OCI-LY7 (cell line): ENCODE data around the gene PARD3B.

Experiments
- EZH2phosphoT487 ChIP-seq: fragments of 200-600 bp; sonication (generic); IDR thresholded peaks from 2 replicates; pipeline ENCODE4 v1.6.1; 2018; ENCODE audit warnings: low read depth, borderline replicate concordance, mild to moderate bottlenecking, mixed run types, antibody characterized with exemption, low read length, moderate library complexity, mixed read lengths
- TF ChIP-seq, protein P1 (sequence below): fragments of 200-600 bp; sonication (generic); conservative IDR thresholded peaks from 2 replicates; pipeline ENCODE4 v1.5.1; 2014; ENCODE audit warnings: mild to moderate bottlenecking, antibody characterized with exemption, low read length, moderate library complexity, mixed read lengths

DNA sequence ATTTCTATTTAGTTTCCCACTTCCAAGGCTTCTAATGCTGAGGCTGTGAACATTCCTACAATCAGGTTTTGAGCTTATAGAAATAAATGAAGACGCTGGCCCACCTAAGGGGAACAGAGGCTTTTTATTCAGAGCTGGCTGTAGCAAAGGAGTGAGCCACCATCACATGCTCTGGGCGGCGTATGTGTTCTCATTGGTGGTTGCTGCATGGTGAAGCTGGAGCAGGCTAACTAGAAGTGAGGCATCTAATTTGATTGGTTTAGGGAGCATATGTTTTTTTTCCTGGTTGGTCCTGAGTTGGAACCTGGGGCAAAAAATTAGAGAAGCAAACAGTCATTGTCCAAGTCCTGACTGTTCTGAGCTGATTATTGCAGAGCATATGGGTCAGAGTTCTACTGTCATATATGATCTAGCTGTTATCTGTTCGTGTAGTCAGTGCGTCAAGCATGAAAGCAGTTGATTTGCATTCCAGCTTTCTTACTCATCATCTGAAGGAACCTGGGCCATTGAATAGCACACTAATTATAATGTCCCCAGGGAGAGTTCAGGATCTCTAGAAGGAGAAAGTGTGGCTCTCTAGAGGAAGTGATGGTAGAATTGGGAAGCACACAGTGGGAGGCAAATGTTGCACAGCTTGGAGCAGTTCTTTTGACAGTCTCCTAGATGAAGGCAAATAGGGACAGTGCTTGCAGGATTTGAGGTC lies 279.6 kb downstream of the PARD3B start:
- TF ChIP-seq, protein P1, sequence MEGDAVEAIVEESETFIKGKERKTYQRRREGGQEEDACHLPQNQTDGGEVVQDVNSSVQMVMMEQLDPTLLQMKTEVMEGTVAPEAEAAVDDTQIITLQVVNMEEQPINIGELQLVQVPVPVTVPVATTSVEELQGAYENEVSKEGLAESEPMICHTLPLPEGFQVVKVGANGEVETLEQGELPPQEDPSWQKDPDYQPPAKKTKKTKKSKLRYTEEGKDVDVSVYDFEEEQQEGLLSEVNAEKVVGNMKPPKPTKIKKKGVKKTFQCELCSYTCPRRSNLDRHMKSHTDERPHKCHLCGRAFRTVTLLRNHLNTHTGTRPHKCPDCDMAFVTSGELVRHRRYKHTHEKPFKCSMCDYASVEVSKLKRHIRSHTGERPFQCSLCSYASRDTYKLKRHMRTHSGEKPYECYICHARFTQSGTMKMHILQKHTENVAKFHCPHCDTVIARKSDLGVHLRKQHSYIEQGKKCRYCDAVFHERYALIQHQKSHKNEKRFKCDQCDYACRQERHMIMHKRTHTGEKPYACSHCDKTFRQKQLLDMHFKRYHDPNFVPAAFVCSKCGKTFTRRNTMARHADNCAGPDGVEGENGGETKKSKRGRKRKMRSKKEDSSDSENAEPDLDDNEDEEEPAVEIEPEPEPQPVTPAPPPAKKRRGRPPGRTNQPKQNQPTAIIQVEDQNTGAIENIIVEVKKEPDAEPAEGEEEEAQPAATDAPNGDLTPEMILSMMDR, result no peak
- no peak for TF ChIP-seq EZH2phosphoT487
